ENCODE measurements around the gene BMPR1A.

DNA sequence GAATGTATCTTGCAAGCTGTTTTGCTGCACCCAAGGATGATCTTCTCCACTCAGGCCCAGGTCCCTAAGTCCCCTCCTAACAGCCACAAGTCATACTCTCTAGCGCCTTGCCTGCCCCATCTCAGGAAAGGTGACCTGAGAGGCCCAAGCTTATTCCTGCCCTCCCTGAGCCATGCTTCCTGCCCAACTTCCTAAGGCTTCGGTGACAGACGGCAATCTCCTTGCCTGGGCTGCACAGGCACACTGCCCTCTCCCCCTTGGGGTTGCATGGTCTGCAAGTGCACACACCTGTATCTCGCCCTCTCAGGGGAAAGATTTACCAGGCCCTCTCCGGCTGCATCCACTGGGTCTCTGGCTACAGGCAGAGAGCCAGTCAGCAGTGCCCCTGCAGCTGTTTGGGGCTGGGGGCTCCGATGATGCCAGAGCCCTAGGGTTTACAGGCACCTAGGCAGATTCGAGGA, 211.1 kb downstream of the BMPR1A start:
- no peak for TF ChIP-seq POLR2A (IDR thresholded peaks at IDR 0.05)
- no peak for TF ChIP-seq CTCF (IDR thresholded peaks at IDR 0.05)

Measured in body of pancreas (tissue), 4 donors.